GM18511 (cell line): ENCODE data around the gene CRB3.
A peak's percentile ranks its signal among the peaks of the same experiment; 100 is the strongest.
"Not testable (repeated sequence)": the region's sequence is repeated elsewhere in the genome, so short reads cannot be mapped to it uniquely, and the experiment has no call there.

Experiments used
- ATAC-seq: cut with Tn5 transposase; IDR thresholded peaks from one replicate; pipeline ENCODE4 v1.9.1; 2021; ENCODE audit warnings: mild to moderate bottlenecking, moderate library complexity; ENCODE audit not compliant: unreplicated experiment

The CRB3 gene

GRCh38 chr19:6490134-6490533, 26.1 kb downstream of the CRB3 start:
- no peak for ATAC-seq

- ATAC-seq: no peak
Measured at GRCh38 chr19:6491802-6492592, 27.9 kb downstream of the CRB3 start.

- no peak for ATAC-seq
Measured at GRCh38 chr19:6494438-6495036, 30.5 kb downstream of the CRB3 start.

- ATAC-seq: no peak
Measured at GRCh38 chr19:6495947-6496346, 31.9 kb downstream of the CRB3 start.

GRCh38 chr19:6498294-6499036, 34.4 kb downstream of the CRB3 start:
- ATAC-seq: no peak

- no peak for ATAC-seq
Measured at GRCh38 chr19:6499052-6499790, 35.1 kb downstream of the CRB3 start.

- ATAC-seq: no peak
Measured at GRCh38 chr19:6500837-6501739, 37.0 kb downstream of the CRB3 start.

GRCh38 chr19:6501740-6502648, 37.9 kb downstream of the CRB3 start, which contains the start of gene TUBB4A:
Gene TUBB4A (minus strand): TSS chr19:6502309. CDS start chr19:6502212, 97 bp downstream.
- ATAC-seq: no peak

GRCh38 chr19:6503407-6504201, 39.5 kb downstream of the CRB3 start:
- no peak for ATAC-seq

- ATAC-seq: not testable (repeated sequence)
Measured at GRCh38 chr19:6508028-6508771, 44.1 kb downstream of the CRB3 start.

GRCh38 chr19:6509118-6509971, 45.3 kb downstream of the CRB3 start:
- ATAC-seq: no peak

GRCh38 chr19:6510618-6511017, 46.5 kb downstream of the CRB3 start:
- no peak for ATAC-seq

- ATAC-seq: no peak
Measured at GRCh38 chr19:6514089-6514488, 50.0 kb downstream of the CRB3 start.

GRCh38 chr19:6514926-6515544, 51.0 kb downstream of the CRB3 start:
- ATAC-seq: no peak

- ATAC-seq: peak; percentile 52
Measured at GRCh38 chr19:6516018-6516658, 52.1 kb downstream of the CRB3 start.
